Transverse colon (tissue), 4 donors: Measurements from ENCODE around the gene MYOM1. TPM values are rescaled to one million over a fixed set of nuclear protein-coding genes. Genes with fewer than 3 reads are reported as not detected.

ENCODE experiments used
- DNase-seq: peaks from one replicate; pipeline ENCODE4 v3.0.0-alpha.2; 2019
- H3K27ac ChIP-seq, 4 donors: fragments of 200-600 bp; sonication (generic); 2 replicates each; pipeline ENCODE4 v1.5.1; 2016 to 2018; ENCODE audit warnings: inconsistent platforms in 4 of 4
- H3K27me3 ChIP-seq: fragments of 200-600 bp; sonication (generic); 2 replicates; pipeline ENCODE4 v1.5.1; 2017; ENCODE audit warnings: inconsistent platforms
- H3K36me3 ChIP-seq, 4 donors: fragments of 200-600 bp; sonication (generic); 2 replicates each; pipeline ENCODE4 v1.5.1; 2017 to 2019; ENCODE audit warnings: inconsistent platforms in 4 of 4
- H3K4me1 ChIP-seq, 4 donors: fragments of 200-600 bp; sonication (generic); 2 replicates each; pipeline ENCODE4 v1.5.1; 2017 to 2020; ENCODE audit warnings: inconsistent platforms in 4 of 4
- H3K4me3 ChIP-seq, 4 donors: fragments of 200-600 bp; sonication (generic); 1 replicate in 1 of 4; 2 replicates in 3 of 4; pipeline versions ENCODE4 v1.5.1 to v1.6.1; 2017 to 2019; ENCODE audit warnings: inconsistent platforms in 4 of 4
- H3K9me3 ChIP-seq, 2 donors: fragments of 200-600 bp; sonication (generic); 2 replicates each; pipeline ENCODE4 v1.5.1; 2017 to 2019; ENCODE audit warnings: inconsistent platforms in 2 of 2
- EP300 ChIP-seq: sonication (generic); formaldehyde crosslinking; IDR thresholded peaks from one replicate; pipeline ENCODE4 v1.6.1; 2017; ENCODE audit warnings: antibody characterized with exemption, low read depth
- POLR2A ChIP-seq: fragments of 450-650 bp; IDR thresholded peaks from one replicate; pipeline ENCODE4 v1.6.1; 2016; ENCODE audit warnings: antibody characterized with exemption, mild to moderate bottlenecking, moderate library complexity
- POLR2AphosphoS5 ChIP-seq, 3 donors: sonication (generic); formaldehyde crosslinking; IDR thresholded peaks; one replicate each; pipeline ENCODE4 v1.6.1; 2016; ENCODE audit warnings: antibody characterized with exemption in 3 of 3
- WGBS, 2 donors: methylation state at CpG; one replicate each; pipeline ENCODE4 v1.1.5; 2018; ENCODE audit warnings: low coverage in 1 of 2; 5-methylcytosine and 5-hydroxymethylcytosine counted together
- in situ Hi-C, 4 donors: fragments of 200-750 bp; cut with MboI; loops; one replicate each; pipeline versions ENCODE4 v1.15.0 to v1.15.1; 2017; ENCODE audit warnings: low sequenced_read_pairs in 3 of 4, low pct_ligation_motif_present in 1 of 4, low pct_unique_long_range_greater_than_20kb in 1 of 4
- intact Hi-C: fragments of 100-400 bp; cut with DNase I; formaldehyde crosslinking; loops from one replicate; pipeline ENCODE4 v1.15.1; 2023; ENCODE audit warnings: low total_unique reads
- total RNA-seq, 4 donors: library from RNA; depleted of rRNA; stranded (reverse); fragments of >200 nt; gene quantifications; one replicate each; pipeline ENCODE4 v1.1.0, GENCODE V29; 2016
- TF ChIP-seq, protein P1 (sequence below), 5 experiments: fragments of 200-600 bp in 3 of 5; fragments of 450-650 bp in 2 of 5; sonication (generic) in 3 of 5; IDR thresholded peaks; 1 replicate in 2 of 5; 2 replicates in 3 of 5; pipeline ENCODE4 v1.5.1; 2016 to 2017; ENCODE audit warnings: antibody characterized with exemption in 5 of 5, inconsistent platforms in 3 of 5, mild to moderate bottlenecking in 2 of 5, moderate library complexity in 1 of 5

The MYOM1 gene
- total RNA-seq, 4 donors from 2014 or later: 6.0 to 30.4 (median 7.7) TPM

DNA sequence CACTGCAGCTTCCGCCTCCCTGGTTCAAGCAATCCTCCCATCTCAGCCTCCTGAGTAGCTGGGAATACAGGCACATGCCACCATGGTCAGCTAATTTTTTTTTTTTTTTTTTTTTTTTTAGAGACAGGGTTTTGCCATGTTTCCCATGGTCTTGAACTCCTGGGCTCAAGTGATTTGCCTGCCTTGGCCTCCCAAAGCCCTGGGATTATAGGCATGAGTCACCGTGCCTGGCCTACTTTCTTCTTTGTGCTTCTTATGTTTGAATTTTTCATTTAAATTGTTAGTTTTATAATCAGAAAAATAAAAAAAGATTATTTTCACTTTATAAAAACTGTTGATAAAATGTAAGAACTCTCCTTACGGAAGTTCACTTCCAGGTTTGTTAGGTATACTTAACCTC, 105.3 kb downstream of the MYOM1 start:
- WGBS, 2 donors: 59 to 63% methylated on average over 3 of the region's 3 CpGs
- intact Hi-C loops (no loop called here), in situ Hi-C loops (no loop called here)

DNA sequence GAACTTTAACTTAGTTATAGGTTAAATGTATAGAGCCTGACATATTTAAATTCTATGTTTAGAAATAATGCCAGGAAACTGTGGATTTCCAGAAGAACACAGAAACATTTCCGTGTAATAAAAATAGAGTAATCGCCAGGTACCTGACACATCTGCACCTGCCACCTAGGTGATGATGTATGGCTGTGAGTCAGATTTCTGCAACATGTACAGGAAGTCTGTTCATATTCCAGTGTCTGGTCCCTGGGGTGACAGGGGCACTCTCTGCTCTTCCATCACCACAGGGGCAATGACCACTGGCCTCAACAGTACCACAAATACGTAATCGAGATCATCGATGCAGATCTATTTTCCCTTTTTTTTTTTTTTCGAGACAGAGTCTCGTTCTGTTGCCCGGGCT, 105.7 kb downstream of the MYOM1 start:
- in situ Hi-C loops (no loop called here), intact Hi-C loops (no loop called here)
- Histone ChIP-seq H3K27ac (no peak overlapping the region), H3K4me3 (no peak overlapping the region), H3K4me1 (peaks cover 0 to under 1% (median 0%) of the 10 kb centered on the region in 4 donors), H3K9me3 (no peaks in the 10 kb centered on the region), H3K36me3 (no peaks in the 10 kb centered on the region), H3K27me3 (no peaks in the 10 kb centered on the region)
- WGBS, 2 donors: 54 to 69% methylated on average over 8 of the region's 8 CpGs
- TF ChIP-seq POLR2AphosphoS5 (IDR thresholded peaks at IDR 0.05) (no peak), POLR2A (no peak), EP300 (no peak)
- TF ChIP-seq, protein P1, sequence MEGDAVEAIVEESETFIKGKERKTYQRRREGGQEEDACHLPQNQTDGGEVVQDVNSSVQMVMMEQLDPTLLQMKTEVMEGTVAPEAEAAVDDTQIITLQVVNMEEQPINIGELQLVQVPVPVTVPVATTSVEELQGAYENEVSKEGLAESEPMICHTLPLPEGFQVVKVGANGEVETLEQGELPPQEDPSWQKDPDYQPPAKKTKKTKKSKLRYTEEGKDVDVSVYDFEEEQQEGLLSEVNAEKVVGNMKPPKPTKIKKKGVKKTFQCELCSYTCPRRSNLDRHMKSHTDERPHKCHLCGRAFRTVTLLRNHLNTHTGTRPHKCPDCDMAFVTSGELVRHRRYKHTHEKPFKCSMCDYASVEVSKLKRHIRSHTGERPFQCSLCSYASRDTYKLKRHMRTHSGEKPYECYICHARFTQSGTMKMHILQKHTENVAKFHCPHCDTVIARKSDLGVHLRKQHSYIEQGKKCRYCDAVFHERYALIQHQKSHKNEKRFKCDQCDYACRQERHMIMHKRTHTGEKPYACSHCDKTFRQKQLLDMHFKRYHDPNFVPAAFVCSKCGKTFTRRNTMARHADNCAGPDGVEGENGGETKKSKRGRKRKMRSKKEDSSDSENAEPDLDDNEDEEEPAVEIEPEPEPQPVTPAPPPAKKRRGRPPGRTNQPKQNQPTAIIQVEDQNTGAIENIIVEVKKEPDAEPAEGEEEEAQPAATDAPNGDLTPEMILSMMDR (IDR thresholded peaks at IDR 0.05): no peak
- peak; percentile 17 for DNase-seq

More for the DNA sequence above, 105.3 kb downstream of the MYOM1 start:
- Histone ChIP-seq H3K9me3 (no peaks in the 10 kb centered on the region), H3K27me3 (no peaks in the 10 kb centered on the region), H3K4me3 (no peak overlapping the region), H3K27ac (no peak overlapping the region), H3K36me3 (no peaks in the 10 kb centered on the region), H3K4me1 (peaks cover 0 to 4% (median under 1%) of the 10 kb centered on the region in 4 donors)
- TF ChIP-seq POLR2A: no peak
- TF ChIP-seq EP300: no peak
- TF ChIP-seq, protein P1 (IDR thresholded peaks at IDR 0.05): no peak
- TF ChIP-seq POLR2AphosphoS5 (IDR thresholded peaks at IDR 0.05): no peak
- no peak for DNase-seq

DNA sequence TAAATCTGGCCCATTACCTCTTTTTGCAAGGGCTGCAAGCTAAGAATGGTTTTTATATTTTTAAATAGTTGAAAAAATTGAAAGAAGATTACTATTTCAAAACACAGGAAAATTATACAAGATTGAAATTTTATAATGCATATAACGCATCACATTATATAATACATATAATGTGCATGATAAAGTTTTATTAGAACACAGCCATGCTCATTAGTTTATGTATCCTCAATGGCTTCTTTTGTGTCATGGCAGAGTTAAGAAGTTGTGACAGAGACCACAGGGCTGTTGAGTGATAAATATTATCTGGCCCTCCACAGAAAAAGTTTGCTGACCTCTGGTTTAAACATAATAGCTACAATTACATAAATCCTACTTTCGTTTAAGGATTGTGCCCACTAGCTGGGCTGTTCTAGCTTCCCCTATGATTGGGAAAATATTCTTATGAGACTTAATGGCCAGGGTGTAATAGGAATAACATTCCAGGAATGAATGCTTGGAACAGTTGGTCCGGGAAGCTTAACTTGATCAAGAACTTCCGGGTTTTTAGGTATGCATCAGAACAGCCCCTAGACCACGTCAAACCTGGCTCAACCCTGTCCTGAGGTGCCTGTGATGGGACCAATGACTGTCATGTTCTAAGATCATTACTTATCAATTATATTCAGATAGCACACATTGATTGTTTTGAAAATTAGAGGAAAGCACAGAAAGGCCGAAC, 108.1 kb downstream of the MYOM1 start:
- no peak for DNase-seq
- Histone ChIP-seq H3K4me1 (no peaks in the 10 kb centered on the region), H3K9me3 (no peaks in the 10 kb centered on the region), H3K27me3 (no peaks in the 10 kb centered on the region), H3K36me3 (no peaks in the 10 kb centered on the region), H3K27ac (no peak overlapping the region), H3K4me3 (no peak overlapping the region)
- TF ChIP-seq EP300 (no peak), POLR2A (no peak)
- TF ChIP-seq, protein P1 (IDR thresholded peaks at IDR 0.05): no peak
- in situ Hi-C loops: no loop called here
- WGBS, 2 donors: 73 to 81% methylated on average over 6 of the region's 6 CpGs
- intact Hi-C loops: no loop called here

DNA sequence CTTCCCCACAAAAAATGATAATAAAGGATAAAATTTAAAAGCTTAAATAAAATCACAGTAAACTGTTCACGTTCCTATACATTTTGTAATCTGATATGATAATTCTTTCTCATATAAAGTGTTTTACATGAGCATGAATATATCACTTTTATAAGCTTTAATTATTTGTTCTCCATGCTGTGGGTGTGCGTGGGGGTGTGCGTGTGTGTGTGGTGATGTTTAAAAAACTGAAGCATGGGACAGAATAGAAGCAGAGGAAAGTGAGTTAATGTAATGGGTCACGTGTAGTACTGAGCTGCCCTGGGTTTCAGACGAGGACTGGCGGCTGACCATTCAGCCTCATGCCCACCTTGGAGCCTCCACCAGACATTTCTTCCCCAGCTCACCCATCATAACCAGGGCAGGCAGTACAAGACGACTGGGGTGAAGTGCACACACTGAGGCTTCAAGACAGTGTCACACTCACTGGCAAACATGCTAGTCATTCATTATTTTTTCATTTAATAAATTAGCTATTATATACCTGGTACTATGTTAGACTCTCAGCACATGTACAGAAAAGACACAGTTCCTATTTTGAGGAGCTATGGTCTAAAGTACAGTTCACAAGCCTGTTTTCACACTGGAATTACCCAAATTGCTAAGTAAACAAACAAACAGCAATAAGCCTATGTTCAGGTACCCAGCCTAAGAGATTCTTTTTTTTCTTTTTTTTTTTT, 109.6 kb downstream of the MYOM1 start:
- H3K27me3 ChIP-seq: no peaks in the 10 kb centered on the region
- no peak overlapping the region for H3K27ac ChIP-seq
- in situ Hi-C loops: no loop called here
- H3K36me3 ChIP-seq: no peaks in the 10 kb centered on the region
- H3K4me3 ChIP-seq: no peak overlapping the region
- TF ChIP-seq POLR2AphosphoS5 (IDR thresholded peaks at IDR 0.05) (no peak), EP300 (no peak), POLR2A (no peak)
- TF ChIP-seq, protein P1 (IDR thresholded peaks at IDR 0.05): no peak
- DNase-seq: no peak
- no peaks in the 10 kb centered on the region for H3K9me3 ChIP-seq
- intact Hi-C loops: no loop called here
- H3K4me1 ChIP-seq: no peaks in the 10 kb centered on the region
- 89 to 94% methylated on average over 5 to 7 of the region's 7 CpGs for WGBS, 2 donors
